ENCODE results near the gene HID1.

GRCh38 chr17:74972107-74972972, at the start of gene HID1:
- TF ChIP-seq CTCF (IDR thresholded peaks at IDR 0.05; ENCODE audit: low read depth, low read length) = no peak
- no peak for TF ChIP-seq POLR2A (IDR thresholded peaks at IDR 0.05; ENCODE audit: extremely low read depth, insufficient read length)
